MM.1S (cell line): ENCODE results near the gene KCNB1.

Source experiments
- EZH2 ChIP-seq: fragments of 300-600 bp; sonication (generic); optimal IDR thresholded peaks from 2 replicates; pipeline ENCODE3; 2017; ENCODE audit warnings: low read depth, mild to moderate bottlenecking, antibody characterized with exemption, low read length, mixed read lengths
- TF ChIP-seq, protein P1 (sequence below): fragments of 300-600 bp; sonication (generic); IDR thresholded peaks from 2 replicates; pipeline ENCODE4 v1.5.1; 2016; ENCODE audit warnings: antibody characterized with exemption, low read length, mixed read lengths

DNA sequence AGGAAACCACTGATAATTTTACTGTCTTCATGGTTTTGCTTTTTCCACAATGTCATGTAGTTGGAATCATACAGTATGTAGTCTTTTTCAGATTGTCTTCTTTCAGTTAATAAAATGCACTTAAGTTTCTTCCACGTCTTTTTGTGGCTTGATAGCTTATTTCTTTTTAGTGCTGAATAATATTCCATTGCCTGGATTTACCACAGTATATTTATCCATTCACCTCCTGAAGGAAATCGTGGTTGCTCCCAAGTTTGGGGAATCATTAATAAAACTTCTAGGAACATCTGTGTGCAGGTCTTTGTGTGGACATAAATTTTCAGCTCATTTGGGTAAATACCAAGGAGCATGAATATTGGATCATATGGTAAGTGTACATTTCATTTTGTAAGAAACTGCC, 165.8 kb downstream of the KCNB1 start:
- TF ChIP-seq, protein P1, sequence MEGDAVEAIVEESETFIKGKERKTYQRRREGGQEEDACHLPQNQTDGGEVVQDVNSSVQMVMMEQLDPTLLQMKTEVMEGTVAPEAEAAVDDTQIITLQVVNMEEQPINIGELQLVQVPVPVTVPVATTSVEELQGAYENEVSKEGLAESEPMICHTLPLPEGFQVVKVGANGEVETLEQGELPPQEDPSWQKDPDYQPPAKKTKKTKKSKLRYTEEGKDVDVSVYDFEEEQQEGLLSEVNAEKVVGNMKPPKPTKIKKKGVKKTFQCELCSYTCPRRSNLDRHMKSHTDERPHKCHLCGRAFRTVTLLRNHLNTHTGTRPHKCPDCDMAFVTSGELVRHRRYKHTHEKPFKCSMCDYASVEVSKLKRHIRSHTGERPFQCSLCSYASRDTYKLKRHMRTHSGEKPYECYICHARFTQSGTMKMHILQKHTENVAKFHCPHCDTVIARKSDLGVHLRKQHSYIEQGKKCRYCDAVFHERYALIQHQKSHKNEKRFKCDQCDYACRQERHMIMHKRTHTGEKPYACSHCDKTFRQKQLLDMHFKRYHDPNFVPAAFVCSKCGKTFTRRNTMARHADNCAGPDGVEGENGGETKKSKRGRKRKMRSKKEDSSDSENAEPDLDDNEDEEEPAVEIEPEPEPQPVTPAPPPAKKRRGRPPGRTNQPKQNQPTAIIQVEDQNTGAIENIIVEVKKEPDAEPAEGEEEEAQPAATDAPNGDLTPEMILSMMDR = no peak
- TF ChIP-seq EZH2 = no peak
